NCI-H524 treated with DMSO at 0.1 percent for 48 hours (cell line): Measurements from ENCODE around the gene IPMK.
A peak's percentile ranks its signal among the peaks of the same experiment; 100 is the strongest.

Source experiments
- DNase-seq: peaks from one replicate; lab custom pipeline; 2025; lab: John Stamatoyannopoulos, UW

IPMK gene

GRCh38 chr10:58267713-58268453 is at the start of gene IPMK:
Gene IPMK, minus strand, starts transcription at chr10:58267894. Its CDS starts 283 bp downstream, at chr10:58267611.
- DNase-seq: no peak

- no peak for DNase-seq
Measured at GRCh38 chr10:58316874-58317273, 49.2 kb upstream of the IPMK start.

GRCh38 chr10:58311026-58311425 is 43.3 kb upstream of the IPMK start:
- no peak for DNase-seq

- no peak for DNase-seq
Measured at GRCh38 chr10:58307676-58308075, 40.0 kb upstream of the IPMK start.

GRCh38 chr10:58305821-58306220 is 38.1 kb upstream of the IPMK start:
- no peak for DNase-seq

GRCh38 chr10:58304099-58304633 is 36.5 kb upstream of the IPMK start:
- no peak for DNase-seq

GRCh38 chr10:58302254-58302653 is 34.6 kb upstream of the IPMK start:
- DNase-seq: no peak

- no peak for DNase-seq
Measured at GRCh38 chr10:58300676-58301075, 33.0 kb upstream of the IPMK start.

GRCh38 chr10:58299580-58299979 is 31.9 kb upstream of the IPMK start:
- no peak for DNase-seq

- no peak for DNase-seq
Measured at GRCh38 chr10:58293989-58294388, 26.3 kb upstream of the IPMK start.

- DNase-seq: peak; percentile 3
Measured at GRCh38 chr10:58291538-58292174, 24.0 kb upstream of the IPMK start.

- DNase-seq: no peak
Measured at GRCh38 chr10:58282615-58283014, 14.9 kb upstream of the IPMK start.

GRCh38 chr10:58281092-58281752 is 13.5 kb upstream of the IPMK start:
- no peak for DNase-seq

- DNase-seq: no peak
Measured at GRCh38 chr10:58280477-58280876, 12.8 kb upstream of the IPMK start.

GRCh38 chr10:58278962-58279307 is 11.2 kb upstream of the IPMK start:
- no peak for DNase-seq

- DNase-seq: no peak
Measured at GRCh38 chr10:58278274-58278961, 10.7 kb upstream of the IPMK start.

- DNase-seq: no peak
Measured at GRCh38 chr10:58275908-58276307, 8.2 kb upstream of the IPMK start.

GRCh38 chr10:58275261-58275660 is 7.6 kb upstream of the IPMK start:
- no peak for DNase-seq

- no peak for DNase-seq
Measured at GRCh38 chr10:58269782-58270290, 2.1 kb upstream of the IPMK start.

GRCh38 chr10:58268946-58269781 is 1.5 kb upstream of the IPMK start, which contains the start of gene CISD1:
Gene CISD1, plus strand, starts transcription at chr10:58269162. Its CDS starts 112 bp downstream, at chr10:58269274.
- peak; percentile 48 for DNase-seq

GRCh38 chr10:58268454-58268945 is 806 bp upstream of the IPMK start:
- DNase-seq: no peak
